ENCODE measurements around the gene MID1. TPM values are rescaled to one million over a fixed set of nuclear protein-coding genes. Genes with fewer than 3 reads are reported as not detected.

Gene MID1
- total RNA-seq, 1 experiment from 2014 or later: 14.8 TPM

- Histone ChIP-seq H3K4me1 (replicated peaks) (peaks cover 42% of the 10 kb centered on the region), H3K27me3 (replicated peaks) (no peaks in the 10 kb centered on the region), H3K4me3 (no peak overlapping the region), H3K27ac (no peak overlapping the region), H3K9me3 (replicated peaks) (no peaks in the 10 kb centered on the region), H3K36me3 (no peaks in the 10 kb centered on the region)
- DNase-seq (ENCODE audit: low read depth in 1 of 2, low spot score in 2 of 2): no peak
These were observed 42.5 kb downstream of the MID1 start for GRCh38 chrX:10577853-10578252.

- no peaks in the 10 kb centered on the region for H3K9me3 ChIP-seq (replicated peaks)
- no peak overlapping the region for H3K27ac ChIP-seq
- H3K36me3 ChIP-seq: no peaks in the 10 kb centered on the region
- H3K4me1 ChIP-seq (replicated peaks): peaks cover 49% of the 10 kb centered on the region
- no peaks in the 10 kb centered on the region for H3K27me3 ChIP-seq (replicated peaks)
- no peak for DNase-seq (ENCODE audit: low read depth in 1 of 2, low spot score in 2 of 2)
- no peak overlapping the region for H3K4me3 ChIP-seq
These were observed 43.5 kb downstream of the MID1 start for GRCh38 chrX:10576777-10577447.

GRCh38 chrX:10576186-10576585 lies 44.2 kb downstream of the MID1 start:
- H3K4me1 ChIP-seq (replicated peaks): peaks cover 56% of the 10 kb centered on the region

GRCh38 chrX:10574663-10575062 lies 45.7 kb downstream of the MID1 start:
- H3K36me3 ChIP-seq: no peaks in the 10 kb centered on the region
- no peaks in the 10 kb centered on the region for H3K27me3 ChIP-seq (replicated peaks)
- H3K9me3 ChIP-seq (replicated peaks): no peaks in the 10 kb centered on the region
- H3K27ac ChIP-seq: peak overlapping the region; percentile 42
- peaks cover 66% of the 10 kb centered on the region for H3K4me1 ChIP-seq (replicated peaks)
- peak; percentile 41 to 47 for DNase-seq (ENCODE audit: low read depth in 1 of 2, low spot score in 2 of 2)
- H3K4me3 ChIP-seq: no peak overlapping the region

More at GRCh38 chrX:10576186-10576585, 44.2 kb downstream of the MID1 start:
- Histone ChIP-seq H3K27ac (no peak overlapping the region), H3K36me3 (no peaks in the 10 kb centered on the region), H3K27me3 (replicated peaks) (no peaks in the 10 kb centered on the region), H3K9me3 (replicated peaks) (no peaks in the 10 kb centered on the region), H3K4me3 (no peak overlapping the region)
- DNase-seq (ENCODE audit: low read depth in 1 of 2, low spot score in 2 of 2): no peak

GRCh38 chrX:10571260-10571659 lies 49.1 kb downstream of the MID1 start:
- Histone ChIP-seq H3K9me3 (replicated peaks) (no peaks in the 10 kb centered on the region), H3K4me1 (replicated peaks) (peaks cover 61% of the 10 kb centered on the region), H3K27me3 (replicated peaks) (no peaks in the 10 kb centered on the region), H3K27ac (peak overlapping the region; percentile 72), H3K36me3 (peaks cover 9% of the 10 kb centered on the region; the same call in 1 of the 2 replicates), H3K4me3 (no peak overlapping the region)
- DNase-seq (ENCODE audit: low read depth in 1 of 2, low spot score in 2 of 2): peak in 1 of 2 experiments; percentile 39

- Histone ChIP-seq H3K4me3 (no peak overlapping the region), H3K9me3 (replicated peaks) (no peaks in the 10 kb centered on the region), H3K27ac (peak overlapping the region; percentile 72), H3K36me3 (peaks cover 10% of the 10 kb centered on the region; the same call in 1 of the 2 replicates), H3K4me1 (replicated peaks) (peaks cover 60% of the 10 kb centered on the region), H3K27me3 (replicated peaks) (no peaks in the 10 kb centered on the region)
- DNase-seq (ENCODE audit: low read depth in 1 of 2, low spot score in 2 of 2): peak in 1 of 2 experiments; percentile 14
These were observed 49.8 kb downstream of the MID1 start for GRCh38 chrX:10570601-10571000.

- Histone ChIP-seq H3K27ac (peak overlapping the region; percentile 72), H3K27me3 (replicated peaks) (no peaks in the 10 kb centered on the region), H3K36me3 (peaks cover 10% of the 10 kb centered on the region; the same call in 1 of the 2 replicates), H3K9me3 (replicated peaks) (no peaks in the 10 kb centered on the region), H3K4me1 (replicated peaks) (peaks cover 54% of the 10 kb centered on the region), H3K4me3 (no peak overlapping the region)
- no peak for DNase-seq (ENCODE audit: low read depth in 1 of 2, low spot score in 2 of 2)
These were observed 50.4 kb downstream of the MID1 start for GRCh38 chrX:10569946-10570345.

- Histone ChIP-seq H3K9me3 (replicated peaks) (no peaks in the 10 kb centered on the region), H3K36me3 (peaks cover 10% of the 10 kb centered on the region; the same call in 1 of the 2 replicates), H3K27me3 (replicated peaks) (no peaks in the 10 kb centered on the region), H3K4me1 (replicated peaks) (peaks cover 46% of the 10 kb centered on the region), H3K4me3 (no peak overlapping the region), H3K27ac (no peak overlapping the region)
- DNase-seq (ENCODE audit: low read depth in 1 of 2, low spot score in 2 of 2): no peak
These were observed 52.0 kb downstream of the MID1 start for GRCh38 chrX:10568428-10568827.

GRCh38 chrX:10567136-10567535 lies 53.2 kb downstream of the MID1 start:
- H3K4me3 ChIP-seq: no peak overlapping the region
- no peaks in the 10 kb centered on the region for H3K27me3 ChIP-seq (replicated peaks)
- no peaks in the 10 kb centered on the region for H3K9me3 ChIP-seq (replicated peaks)
- peaks cover 10% of the 10 kb centered on the region; the same call in 1 of the 2 replicates for H3K36me3 ChIP-seq
- H3K27ac ChIP-seq: no peak overlapping the region
- H3K4me1 ChIP-seq (replicated peaks): peaks cover 42% of the 10 kb centered on the region
- DNase-seq (ENCODE audit: low read depth in 1 of 2, low spot score in 2 of 2): no peak

GRCh38 chrX:10566716-10567097 lies 53.7 kb downstream of the MID1 start:
- H3K4me1 ChIP-seq (replicated peaks): peaks cover 37% of the 10 kb centered on the region
- peaks cover 10% of the 10 kb centered on the region; the same call in 1 of the 2 replicates for H3K36me3 ChIP-seq
- no peaks in the 10 kb centered on the region for H3K27me3 ChIP-seq (replicated peaks)
- no peak for DNase-seq (ENCODE audit: low read depth in 1 of 2, low spot score in 2 of 2)
- no peaks in the 10 kb centered on the region for H3K9me3 ChIP-seq (replicated peaks)
- H3K4me3 ChIP-seq: no peak overlapping the region
- no peak overlapping the region for H3K27ac ChIP-seq

- DNase-seq (ENCODE audit: low read depth in 1 of 2, low spot score in 2 of 2): no peak
- H3K27me3 ChIP-seq (replicated peaks): no peaks in the 10 kb centered on the region
- no peaks in the 10 kb centered on the region for H3K9me3 ChIP-seq (replicated peaks)
- H3K4me3 ChIP-seq: no peak overlapping the region
- H3K36me3 ChIP-seq: peaks cover 10% of the 10 kb centered on the region; the same call in 1 of the 2 replicates
- H3K27ac ChIP-seq: no peak overlapping the region
- peaks cover 15% of the 10 kb centered on the region for H3K4me1 ChIP-seq (replicated peaks)
These were observed 55.9 kb downstream of the MID1 start for GRCh38 chrX:10564484-10564883.

GRCh38 chrX:10557166-10557565 lies 63.2 kb downstream of the MID1 start:
- no peak for DNase-seq (ENCODE audit: low read depth in 1 of 2, low spot score in 2 of 2)
- Histone ChIP-seq H3K4me3 (no peak overlapping the region), H3K9me3 (replicated peaks) (no peaks in the 10 kb centered on the region), H3K36me3 (no peaks in the 10 kb centered on the region), H3K27me3 (replicated peaks) (no peaks in the 10 kb centered on the region), H3K4me1 (replicated peaks) (peaks cover 5% of the 10 kb centered on the region), H3K27ac (no peak overlapping the region)

- Histone ChIP-seq H3K4me3 (no peak overlapping the region), H3K36me3 (no peaks in the 10 kb centered on the region), H3K27me3 (replicated peaks) (no peaks in the 10 kb centered on the region), H3K4me1 (replicated peaks) (peaks cover 5% of the 10 kb centered on the region), H3K9me3 (replicated peaks) (no peaks in the 10 kb centered on the region), H3K27ac (no peak overlapping the region)
- DNase-seq (ENCODE audit: low read depth in 1 of 2, low spot score in 2 of 2): no peak
These were observed 64.0 kb downstream of the MID1 start for GRCh38 chrX:10556405-10556804.

GRCh38 chrX:10555846-10556245 lies 64.5 kb downstream of the MID1 start:
- Histone ChIP-seq H3K4me3 (no peak overlapping the region), H3K27me3 (replicated peaks) (no peaks in the 10 kb centered on the region), H3K9me3 (replicated peaks) (no peaks in the 10 kb centered on the region), H3K4me1 (replicated peaks) (peaks cover 5% of the 10 kb centered on the region), H3K36me3 (no peaks in the 10 kb centered on the region), H3K27ac (no peak overlapping the region)
- no peak for DNase-seq (ENCODE audit: low read depth in 1 of 2, low spot score in 2 of 2)
